B cell (primary cell): ENCODE results near the gene MIGA1. TPM values are rescaled to one million over a fixed set of nuclear protein-coding genes. Genes with fewer than 3 reads are reported as not detected.

Experiments
- ATAC-seq: fragments of 200-7000 bp; cut with Tn5 transposase; one replicate; pipeline ENCODE4 v1.10.0; 2021; ENCODE audit warnings: low read depth, mild to moderate bottlenecking, moderate number of reproducible peaks, moderate library complexity
- CTCF ChIA-PET: fragments of 350-600 bp; sonication (Branson Sonifier 250); formaldehyde crosslinking; loops from one replicate; lab custom pipeline; 2021; ENCODE audit warnings: antibody characterized with exemption, inconsistent platforms; lab: Charles Lee
- POLR2A ChIA-PET: fragments of 350-600 bp; sonication (Branson Sonifier 250); formaldehyde crosslinking; loops from one replicate; lab custom pipeline; 2021; ENCODE audit warnings: antibody characterized with exemption; lab: Charles Lee
- DNase-seq: peaks from one replicate; pipeline ENCODE4 v3.0.0; 2013
- H2AFZ ChIP-seq: 2 replicates; pipeline ENCODE4 v1.6.1; 2012; ENCODE audit warnings: mild to moderate bottlenecking, low read depth, low read length; ENCODE audit not compliant: insufficient read depth, poor library complexity, severe bottlenecking
- H3K27ac ChIP-seq, 2 donors: 1 replicate in 1 of 2; 2 replicates in 1 of 2; pipeline ENCODE4 v1.5.1; 2012 to 2013; ENCODE audit warnings: low read length in 2 of 2, mild to moderate bottlenecking in 2 of 2, moderate library complexity in 1 of 2
- H3K27me3 ChIP-seq, 4 experiments: fragments of 200-600 bp in 1 of 4; sonication (generic) in 1 of 4; replicated peaks in 1 of 4; 1 replicate in 2 of 4; 2 replicates in 2 of 4; pipeline versions ENCODE4 v1.6.1 to v1.7.0; 2013 to 2016; ENCODE audit warnings: low read length in 3 of 4, mild to moderate bottlenecking in 2 of 4, mixed read lengths in 1 of 4, moderate library complexity in 1 of 4; ENCODE audit not compliant: insufficient read depth in 4 of 4, control insufficient read depth in 3 of 4; ENCODE audit errors: control extremely low read depth in 1 of 4
- H3K36me3 ChIP-seq, 2 experiments: replicated peaks in 1 of 2; 1 replicate in 1 of 2; 2 replicates in 1 of 2; pipeline versions ENCODE4 v1.6.1 to v1.7.1; 2013; ENCODE audit warnings: low read length in 1 of 2; ENCODE audit not compliant: insufficient read depth in 2 of 2, control insufficient read depth in 1 of 2; ENCODE audit errors: control extremely low read depth in 1 of 2, extremely low read depth in 1 of 2
- H3K4me1 ChIP-seq, 2 donors: fragments of 200-600 bp in 1 of 2; sonication (generic) in 1 of 2; 1 replicate in 1 of 2; 2 replicates in 1 of 2; pipeline versions ENCODE4 v1.5.1 to v1.6.1; 2013 to 2017; ENCODE audit warnings: low read length in 2 of 2; ENCODE audit not compliant: control insufficient read depth in 2 of 2, insufficient read depth in 2 of 2
- H3K4me2 ChIP-seq: replicated peaks from 2 replicates; pipeline ENCODE3; 2012; ENCODE audit warnings: mild to moderate bottlenecking, low read depth, low read length; ENCODE audit not compliant: poor library complexity, severe bottlenecking
- H3K4me3 ChIP-seq, 5 experiments: fragments of 200-600 bp in 1 of 5; sonication (generic) in 1 of 5; 1 replicate in 3 of 5; 2 replicates in 2 of 5; pipeline versions ENCODE4 v1.5.1 to v1.7.0; 2011 to 2016; ENCODE audit warnings: low read length in 4 of 5, mild to moderate bottlenecking in 4 of 5, low read depth in 2 of 5, control low read depth in 1 of 5, moderate library complexity in 1 of 5; ENCODE audit not compliant: insufficient read depth in 1 of 5; ENCODE audit errors: control extremely low read depth in 1 of 5, extremely low read depth in 1 of 5
- H3K79me2 ChIP-seq: fragments of 200-600 bp; sonication (generic); one replicate; pipeline ENCODE4 v1.6.0; 2016; ENCODE audit warnings: low read length; ENCODE audit not compliant: control insufficient read depth, insufficient read depth
- H3K9ac ChIP-seq: fragments of 200-600 bp; sonication (generic); 2 replicates; pipeline ENCODE4 v1.6.1; 2017; ENCODE audit warnings: mild to moderate bottlenecking, low read length, moderate library complexity
- H3K9me3 ChIP-seq, 3 donors: one replicate each; pipeline versions ENCODE4 v1.6.1 to v1.7.1; 2013; ENCODE audit warnings: low read length in 2 of 3; ENCODE audit not compliant: control insufficient read depth in 2 of 3, insufficient read depth in 1 of 3; ENCODE audit errors: control extremely low read depth in 1 of 3
- H4K20me1 ChIP-seq: 2 replicates; pipeline ENCODE4 v1.6.0; 2012; ENCODE audit warnings: mild to moderate bottlenecking, low read length; ENCODE audit not compliant: insufficient read depth, control insufficient read depth, poor library complexity, severe bottlenecking
- H3K27ac Mint-ChIP-seq: one replicate; pipeline ENCODE4 v1.8.0; 2021; ENCODE audit warnings: mixed read lengths
- H3K27me3 Mint-ChIP-seq: one replicate; pipeline ENCODE4 v1.8.0; 2021; ENCODE audit warnings: mixed read lengths
- H3K4me1 Mint-ChIP-seq: one replicate; pipeline ENCODE4 v1.8.0; 2021; ENCODE audit warnings: mixed read lengths
- H3K4me3 Mint-ChIP-seq: one replicate; pipeline ENCODE4 v1.8.0; 2021; ENCODE audit warnings: mixed read lengths
- H3K9me3 Mint-ChIP-seq: one replicate; pipeline ENCODE4 v1.8.0; 2022; ENCODE audit warnings: mixed read lengths; ENCODE audit not compliant: insufficient read depth
- EZH2 ChIP-seq: IDR thresholded peaks from 2 replicates; pipeline ENCODE4 v1.6.1; 2012; ENCODE audit warnings: borderline replicate concordance, low read depth, mild to moderate bottlenecking, moderate library complexity, low read length; ENCODE audit not compliant: insufficient read depth, poor library complexity, severe bottlenecking
- WGBS: methylation state at CpG from one replicate; pipeline ENCODE4 v1.1.5; 2013; ENCODE audit warnings: missing lambda C conversion rate; ENCODE audit not compliant: insufficient coverage; 5-methylcytosine and 5-hydroxymethylcytosine counted together
- intact Hi-C: fragments of 100-400 bp; cut with micrococcal nuclease; formaldehyde crosslinking; loops from one replicate; pipeline ENCODE4 v1.10.0; 2022
- polyA plus RNA-seq: library from polyadenylated mRNA; depleted of rRNA; stranded (reverse); fragments of >200 nt; gene quantifications from 2 replicates; pipeline ENCODE4 v1.2.3, GENCODE V29; 2012
- total RNA-seq, 2 donors: library from RNA; stranded (reverse); fragments of 120-200 nt in 1 of 2; gene quantifications; 1 replicate in 1 of 2; 2 replicates in 1 of 2; pipeline versions ENCODE4 v1.2.3 to v1.2.4, GENCODE V29; 2013 to 2022
- TF ChIP-seq, protein P1 (sequence below): fragments of 200-600 bp; IDR thresholded peaks from one replicate; pipeline ENCODE4 v1.8.0; 2022; ENCODE audit warnings: antibody characterized with exemption, mild to moderate bottlenecking

MIGA1 gene
- total and polyA plus RNA-seq, 2 donors (not counting 1 experiment from before 2014, with no cell fraction given), result 5.0 to 18.0 TPM

DNA sequence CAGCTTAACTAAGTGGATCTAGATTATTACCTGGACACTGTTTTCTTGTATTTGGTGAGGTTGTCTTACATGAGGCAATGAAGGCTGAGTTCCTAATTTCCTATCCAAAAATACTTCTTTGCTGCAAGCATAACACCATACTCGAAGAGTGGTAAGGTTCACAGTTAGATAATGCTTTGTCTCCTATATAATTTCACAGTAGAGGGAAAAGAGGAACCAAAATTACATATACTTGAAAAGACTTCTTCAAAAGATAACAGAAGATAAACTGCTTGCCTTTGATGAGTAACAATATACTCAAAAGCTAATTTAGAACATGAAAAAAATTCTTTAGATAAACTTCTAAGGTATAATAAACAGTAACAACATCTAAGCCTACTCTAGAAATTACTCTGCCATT, 40.2 kb upstream of the MIGA1 start:
- POLR2A ChIA-PET, result no interaction called here
- H3K4me3 Mint-ChIP-seq, result no peak overlapping the region
- Histone ChIP-seq H3K79me2 (peaks cover 9% of the 10 kb centered on the region), H3K4me2 (no peak overlapping the region), H3K9me3 (no peaks in the 10 kb centered on the region), H3K4me3 (no peak overlapping the region), H3K36me3 (peaks cover 7 to 17% of the 10 kb centered on the region in 2 experiments), H4K20me1 (peaks cover 19% of the 10 kb centered on the region), H2AFZ (no peak overlapping the region), H3K27ac (no peak overlapping the region), H3K27me3 (no peaks in the 10 kb centered on the region), H3K9ac (no peak overlapping the region), H3K4me1 (no peaks in the 10 kb centered on the region)
- no peaks in the 10 kb centered on the region for H3K9me3 Mint-ChIP-seq
- no peaks in the 10 kb centered on the region for H3K27me3 Mint-ChIP-seq
- no peak for DNase-seq
- no CpG with 5 or more reads among the region's 1 CpG for WGBS
- no peak overlapping the region for H3K27ac Mint-ChIP-seq
- no peak for ATAC-seq
- peaks cover 3% of the 10 kb centered on the region for H3K4me1 Mint-ChIP-seq
- TF ChIP-seq, protein P1, sequence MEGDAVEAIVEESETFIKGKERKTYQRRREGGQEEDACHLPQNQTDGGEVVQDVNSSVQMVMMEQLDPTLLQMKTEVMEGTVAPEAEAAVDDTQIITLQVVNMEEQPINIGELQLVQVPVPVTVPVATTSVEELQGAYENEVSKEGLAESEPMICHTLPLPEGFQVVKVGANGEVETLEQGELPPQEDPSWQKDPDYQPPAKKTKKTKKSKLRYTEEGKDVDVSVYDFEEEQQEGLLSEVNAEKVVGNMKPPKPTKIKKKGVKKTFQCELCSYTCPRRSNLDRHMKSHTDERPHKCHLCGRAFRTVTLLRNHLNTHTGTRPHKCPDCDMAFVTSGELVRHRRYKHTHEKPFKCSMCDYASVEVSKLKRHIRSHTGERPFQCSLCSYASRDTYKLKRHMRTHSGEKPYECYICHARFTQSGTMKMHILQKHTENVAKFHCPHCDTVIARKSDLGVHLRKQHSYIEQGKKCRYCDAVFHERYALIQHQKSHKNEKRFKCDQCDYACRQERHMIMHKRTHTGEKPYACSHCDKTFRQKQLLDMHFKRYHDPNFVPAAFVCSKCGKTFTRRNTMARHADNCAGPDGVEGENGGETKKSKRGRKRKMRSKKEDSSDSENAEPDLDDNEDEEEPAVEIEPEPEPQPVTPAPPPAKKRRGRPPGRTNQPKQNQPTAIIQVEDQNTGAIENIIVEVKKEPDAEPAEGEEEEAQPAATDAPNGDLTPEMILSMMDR, result no peak
- CTCF ChIA-PET, result no interaction called here
- intact Hi-C loops, result no loop called here

DNA sequence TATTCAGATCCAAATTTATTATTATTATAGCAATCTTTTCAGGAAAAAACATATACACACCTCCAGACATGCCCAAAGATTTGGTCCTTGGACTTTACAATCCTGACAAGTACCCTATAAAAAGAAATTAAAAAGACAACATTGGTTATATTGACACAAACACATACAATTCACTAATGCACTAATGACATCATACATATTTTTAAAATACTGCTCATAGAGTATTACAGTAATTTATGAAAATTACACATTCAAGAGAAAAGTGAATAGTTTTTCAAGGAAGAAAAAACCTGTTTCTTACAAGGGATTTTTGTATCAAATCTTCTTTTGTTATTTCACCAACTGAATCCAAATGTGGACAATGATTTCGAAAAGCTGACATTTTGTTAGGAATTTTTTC, 38.1 kb upstream of the MIGA1 start:
- no peak for TF ChIP-seq EZH2
- TF ChIP-seq, protein P1, result no peak
- ATAC-seq (no peak), DNase-seq (no peak)
- Histone ChIP-seq H3K9me3 (no peaks in the 10 kb centered on the region), H3K4me1 (no peaks in the 10 kb centered on the region), H3K27ac (no peak overlapping the region), H3K27me3 (no peaks in the 10 kb centered on the region), H3K79me2 (peaks cover 15% of the 10 kb centered on the region), H3K4me3 (no peak overlapping the region), H3K36me3 (peaks cover 5 to 11% of the 10 kb centered on the region in 2 experiments), H3K4me2 (no peak overlapping the region), H2AFZ (no peak overlapping the region), H4K20me1 (peaks cover 26% of the 10 kb centered on the region), H3K9ac (no peak overlapping the region)
- peaks cover 13% of the 10 kb centered on the region for H3K4me1 Mint-ChIP-seq
- no peaks in the 10 kb centered on the region for H3K9me3 Mint-ChIP-seq
- H3K27ac Mint-ChIP-seq, result no peak overlapping the region
- WGBS, result no CpG with 5 or more reads among the region's 1 CpG
- H3K27me3 Mint-ChIP-seq, result no peaks in the 10 kb centered on the region
- no peak overlapping the region for H3K4me3 Mint-ChIP-seq
- ChIA-PET POLR2A (no interaction called here), CTCF (no interaction called here)
- intact Hi-C loops, result no loop called here
